Omental fat pad (tissue), 4 donors: ENCODE results near the gene KPNA2. TPM values are rescaled to one million over a fixed set of nuclear protein-coding genes. Genes with fewer than 3 reads are reported as not detected.
A peak's percentile ranks its signal among the peaks of the same experiment; 100 is the strongest.
"Not testable (repeated sequence)": the region's sequence is repeated elsewhere in the genome, so short reads cannot be mapped to it uniquely, and the experiment has no call there.

ENCODE experiments used
- ATAC-seq: fragments of 150-250 bp; one replicate; pipeline ENCODE4 v1.9.1; 2016; ENCODE audit warnings: mild to moderate bottlenecking, moderate library complexity; ENCODE audit not compliant: low FRiP score
- DNase-seq: peaks from one replicate; pipeline ENCODE4 v3.0.0-alpha.2; 2019; ENCODE audit warnings: low spot score
- total RNA-seq, 4 donors: library from RNA; depleted of rRNA; stranded (reverse); fragments of >200 nt; gene quantifications; one replicate each; pipeline ENCODE4 v1.1.0, GENCODE V29; 2016
- TF ChIP-seq, protein P1 (sequence below), 3 donors: fragments of 450-650 bp; IDR thresholded peaks; one replicate each; pipeline ENCODE4 v1.5.1; 2016 to 2017; ENCODE audit warnings: antibody characterized with exemption in 3 of 3, mild to moderate bottlenecking in 3 of 3, moderate library complexity in 2 of 3

Gene KPNA2
- total RNA-seq, 4 donors from 2014 or later: 13.2 to 64.1 (median 23.4) TPM

DNA sequence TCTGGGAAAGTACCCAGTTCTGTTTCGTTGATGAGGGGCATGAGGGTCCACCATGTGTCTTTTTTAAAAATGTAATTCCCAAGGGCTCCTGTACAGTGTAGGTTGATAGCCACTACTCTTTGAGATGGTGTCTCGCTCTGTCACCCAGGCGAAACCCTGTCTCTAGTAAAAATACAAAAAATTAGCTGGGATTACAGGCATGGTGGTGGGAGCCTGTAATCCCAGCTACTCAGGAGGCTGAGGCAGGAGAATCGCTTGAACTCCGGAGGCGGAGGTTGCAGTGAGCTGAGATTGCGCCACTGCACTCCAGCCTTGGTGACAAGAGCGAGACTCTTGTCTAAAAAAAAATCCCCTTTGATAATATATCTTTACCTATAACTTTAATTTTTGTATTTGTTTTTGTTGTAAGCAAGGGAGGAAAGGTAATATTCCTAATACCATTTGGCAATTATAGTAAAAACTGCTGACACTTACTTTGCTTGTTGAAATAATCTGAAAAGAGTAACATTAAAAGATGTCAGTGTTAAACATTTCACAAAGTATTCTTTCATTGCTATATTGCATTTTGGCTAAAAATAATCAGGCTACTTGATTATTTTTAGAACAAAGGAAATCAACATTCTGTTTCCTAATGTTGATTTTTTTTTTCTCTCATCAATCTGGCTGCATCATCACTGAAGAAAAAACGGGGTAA lies 11.8 kb downstream of the KPNA2 start:
- ATAC-seq (no peak), DNase-seq (no peak)
- TF ChIP-seq, protein P1, sequence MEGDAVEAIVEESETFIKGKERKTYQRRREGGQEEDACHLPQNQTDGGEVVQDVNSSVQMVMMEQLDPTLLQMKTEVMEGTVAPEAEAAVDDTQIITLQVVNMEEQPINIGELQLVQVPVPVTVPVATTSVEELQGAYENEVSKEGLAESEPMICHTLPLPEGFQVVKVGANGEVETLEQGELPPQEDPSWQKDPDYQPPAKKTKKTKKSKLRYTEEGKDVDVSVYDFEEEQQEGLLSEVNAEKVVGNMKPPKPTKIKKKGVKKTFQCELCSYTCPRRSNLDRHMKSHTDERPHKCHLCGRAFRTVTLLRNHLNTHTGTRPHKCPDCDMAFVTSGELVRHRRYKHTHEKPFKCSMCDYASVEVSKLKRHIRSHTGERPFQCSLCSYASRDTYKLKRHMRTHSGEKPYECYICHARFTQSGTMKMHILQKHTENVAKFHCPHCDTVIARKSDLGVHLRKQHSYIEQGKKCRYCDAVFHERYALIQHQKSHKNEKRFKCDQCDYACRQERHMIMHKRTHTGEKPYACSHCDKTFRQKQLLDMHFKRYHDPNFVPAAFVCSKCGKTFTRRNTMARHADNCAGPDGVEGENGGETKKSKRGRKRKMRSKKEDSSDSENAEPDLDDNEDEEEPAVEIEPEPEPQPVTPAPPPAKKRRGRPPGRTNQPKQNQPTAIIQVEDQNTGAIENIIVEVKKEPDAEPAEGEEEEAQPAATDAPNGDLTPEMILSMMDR (IDR thresholded peaks at IDR 0.05): no peak

DNA sequence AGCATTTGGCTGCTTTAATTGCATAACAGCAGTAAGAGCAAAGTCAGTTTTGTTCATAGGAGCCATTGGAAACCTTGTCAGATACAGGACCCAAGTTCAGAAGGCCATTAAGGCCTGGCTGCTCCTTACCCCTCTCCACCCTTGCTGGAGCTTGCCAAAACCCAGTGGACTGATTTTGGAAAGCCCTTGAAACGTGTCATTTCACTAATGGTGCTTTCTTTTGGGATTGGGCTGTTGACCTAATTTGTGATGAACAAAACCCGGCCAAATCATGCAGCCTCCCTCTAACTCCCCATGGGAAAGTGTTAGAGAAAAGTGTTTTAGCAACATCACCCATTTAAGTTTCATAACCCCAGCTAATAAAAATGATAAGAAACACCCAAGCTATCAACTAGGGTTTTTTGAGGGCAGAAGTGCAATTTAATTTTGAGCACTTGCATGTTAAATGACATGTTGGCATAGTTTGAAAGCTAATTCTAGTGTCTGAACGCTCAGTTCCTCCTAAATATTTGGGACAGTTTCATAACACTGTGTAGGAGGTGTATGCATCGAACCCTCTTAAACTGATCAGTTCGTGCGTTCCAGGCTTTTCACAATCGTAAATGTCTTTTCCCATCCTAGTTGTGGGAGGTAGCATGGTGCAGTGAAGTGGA lies 12.5 kb downstream of the KPNA2 start:
- ATAC-seq: peak; percentile 32

GRCh38 chr17:68048996-68049395 lies 13.5 kb downstream of the KPNA2 start:
- DNase-seq: no peak
- no peak for ATAC-seq
- TF ChIP-seq, protein P1 (IDR thresholded peaks at IDR 0.05): no peak

More for the DNA sequence above, 12.5 kb downstream of the KPNA2 start:
- not testable (repeated sequence) for DNase-seq

DNA sequence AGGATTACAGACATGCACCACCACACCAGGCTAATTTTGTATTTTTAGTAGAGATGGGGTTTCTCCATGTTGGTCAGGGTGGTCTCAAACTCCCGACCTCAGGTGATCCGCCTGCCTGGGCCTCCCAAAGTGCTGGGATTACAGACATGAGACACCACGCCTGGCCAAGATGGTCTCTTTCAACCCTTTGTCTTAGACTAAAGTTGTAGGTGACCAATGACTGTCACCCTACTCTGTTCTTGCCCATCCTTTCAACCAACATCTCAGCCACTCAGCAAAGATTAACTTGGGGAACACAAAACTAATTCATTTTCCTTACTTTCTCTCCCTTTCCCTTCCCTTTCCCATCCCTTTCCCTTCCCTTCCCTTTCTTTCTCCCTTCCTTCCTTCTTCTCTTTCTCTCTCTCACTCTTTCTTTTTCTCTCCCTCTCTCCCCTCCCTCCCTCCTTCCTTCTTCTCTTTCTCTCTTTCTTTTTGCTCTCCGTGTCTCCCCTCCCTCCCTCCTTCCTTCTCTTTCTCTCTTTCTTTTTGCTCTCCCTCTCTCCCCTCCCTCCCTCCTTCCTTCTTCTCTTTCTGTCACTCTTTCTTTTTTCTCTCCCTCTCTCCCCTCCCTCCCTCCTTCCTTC lies 14.4 kb downstream of the KPNA2 start:
- not testable (repeated sequence) for ATAC-seq, DNase-seq

- ATAC-seq, DNase-seq: not testable (repeated sequence)
These were observed 16.1 kb downstream of the KPNA2 start for GRCh38 chr17:68051321-68052312.

DNA sequence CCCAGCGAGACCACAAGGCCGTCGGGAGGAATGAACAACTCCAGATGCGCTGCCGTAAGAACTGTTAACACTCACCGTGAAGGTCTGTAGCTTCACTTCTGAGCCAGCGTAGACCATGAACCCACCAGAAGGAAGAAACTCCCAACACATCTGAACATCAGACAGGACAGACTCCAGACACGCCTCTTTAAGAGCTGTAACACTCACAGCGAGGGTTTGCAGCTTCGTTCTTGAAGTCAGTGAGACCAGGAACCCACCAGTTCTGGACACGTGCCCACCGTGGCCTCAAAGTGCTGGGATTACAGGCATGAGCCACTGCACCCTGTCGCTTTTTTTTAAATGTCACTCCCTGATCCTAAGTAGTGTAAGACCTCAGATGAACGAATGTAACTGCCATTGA lies 17.3 kb downstream of the KPNA2 start:
- ATAC-seq (no peak), DNase-seq (no peak)
- TF ChIP-seq, protein P1 (IDR thresholded peaks at IDR 0.05): no peak

- DNase-seq (no peak), ATAC-seq (peak; percentile 24)
- TF ChIP-seq, protein P1 (IDR thresholded peaks at IDR 0.05): no peak
These were observed 17.9 kb downstream of the KPNA2 start for GRCh38 chr17:68053231-68054013.
